AG09319 (cell line): ENCODE results near the gene CTNNBIP1.

Experiments
- DNase-seq: peaks from one replicate; pipeline ENCODE4 v3.0.0-alpha.2; 2010; ENCODE audit warnings: low read depth; ENCODE audit errors: extremely low read depth
- CTCF ChIP-seq: IDR thresholded peaks from 2 replicates; pipeline ENCODE4 v1.5.1; 2011; ENCODE audit warnings: low read depth, mild to moderate bottlenecking, inconsistent platforms, low read length, moderate library complexity

CTNNBIP1 gene

DNA sequence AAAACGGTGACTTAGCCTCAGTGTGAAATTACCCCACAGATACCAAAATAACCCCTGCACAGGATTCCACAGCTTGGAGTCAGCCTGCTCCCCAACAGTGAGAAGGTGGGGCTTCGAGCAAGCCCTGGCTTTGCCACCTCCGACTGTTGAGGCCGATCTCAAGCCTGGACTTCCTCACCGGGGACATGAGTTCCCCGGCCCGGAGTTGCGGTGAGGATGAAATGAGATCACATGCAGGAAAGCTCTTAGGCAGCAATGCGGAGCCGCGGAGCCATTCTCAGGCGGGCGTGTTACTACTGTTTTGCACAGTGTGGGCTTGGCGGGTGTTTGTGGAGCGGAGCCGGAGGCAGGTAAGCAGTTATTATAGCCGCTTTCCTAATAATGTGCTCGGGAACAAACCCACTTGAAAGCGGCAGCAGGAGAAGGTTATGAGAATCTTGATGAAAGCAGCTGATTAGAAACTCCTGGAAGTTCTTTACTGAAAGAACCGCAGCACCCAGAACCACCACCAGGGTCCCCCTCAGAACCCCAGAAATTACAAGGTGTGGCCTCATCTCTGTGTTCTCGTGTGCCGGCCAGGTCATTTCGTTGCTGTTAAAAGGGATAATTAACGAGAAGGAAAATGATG lies 82.4 kb downstream of the CTNNBIP1 start:
- TF ChIP-seq CTCF: peak; percentile 28
- no peak for DNase-seq

DNA sequence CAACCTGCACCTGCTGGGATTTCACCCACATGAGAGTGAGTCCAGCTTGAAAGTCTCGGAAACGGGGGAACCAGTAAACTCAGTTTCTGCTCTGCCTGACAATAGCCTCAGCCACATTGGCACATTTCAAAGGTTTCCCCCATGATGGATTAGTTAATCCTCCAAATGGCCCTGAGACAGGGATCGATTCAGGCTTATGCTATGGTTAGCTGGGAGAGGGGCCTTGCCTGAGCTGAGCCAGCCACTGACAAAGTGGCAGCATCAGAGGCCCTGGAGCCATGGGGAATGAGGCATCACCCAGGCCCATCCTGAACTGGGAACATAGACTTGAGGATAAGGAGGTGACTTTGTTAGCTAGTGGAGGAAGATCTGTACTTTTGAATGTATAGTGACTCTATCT lies 83.5 kb downstream of the CTNNBIP1 start:
- TF ChIP-seq CTCF: no peak
- DNase-seq: no peak

GRCh38 chr1:9826087-9826486 lies 84.0 kb downstream of the CTNNBIP1 start:
- no peak for TF ChIP-seq CTCF
- no peak for DNase-seq

DNA sequence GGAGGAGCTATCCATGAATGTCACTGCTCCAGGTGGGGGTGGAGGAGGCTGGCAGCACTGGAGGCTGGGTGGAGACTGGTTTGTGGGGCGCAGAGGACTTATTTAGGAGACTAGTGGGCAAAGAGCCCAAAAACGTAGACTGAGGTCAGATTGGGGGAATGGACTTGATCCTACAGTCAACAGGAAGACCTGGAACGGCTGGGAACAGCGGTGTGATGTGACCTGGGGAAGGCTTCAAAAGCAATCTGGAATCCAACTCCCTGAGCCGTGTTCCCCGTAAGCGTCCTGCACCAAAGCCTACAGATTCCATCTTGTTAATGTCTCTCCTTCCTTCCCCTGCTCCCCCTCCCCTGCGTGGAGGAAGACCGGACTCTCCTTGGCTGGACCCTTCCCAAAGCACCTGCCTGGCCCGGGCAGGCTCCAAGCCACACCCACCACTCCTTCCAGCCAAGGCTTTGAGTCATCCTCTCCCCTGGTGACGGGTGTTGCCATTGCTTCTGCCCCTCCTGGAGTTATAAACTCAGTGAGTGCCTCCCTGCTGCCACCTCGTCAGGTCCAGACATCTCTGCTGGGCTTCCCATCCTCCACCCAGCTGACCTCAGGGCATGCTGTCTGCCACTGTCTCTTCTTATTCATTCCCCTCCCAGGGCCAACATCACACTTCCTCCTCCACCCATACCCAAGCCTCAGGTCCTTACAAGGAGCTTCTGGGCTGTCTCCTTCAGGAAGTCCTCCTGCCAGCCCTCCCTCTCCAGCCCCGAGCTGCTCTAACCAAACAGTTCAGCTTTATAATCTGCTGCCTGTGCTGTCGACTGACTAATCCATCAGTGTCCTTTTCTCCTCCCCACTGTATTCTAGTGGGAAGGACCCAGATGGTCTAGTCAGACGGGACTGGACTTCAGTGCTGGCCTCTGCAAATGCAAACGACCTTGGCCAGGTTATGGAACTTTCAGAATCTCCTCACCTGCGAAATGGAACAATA lies 84.7 kb downstream of the CTNNBIP1 start:
- no peak for DNase-seq

DNA sequence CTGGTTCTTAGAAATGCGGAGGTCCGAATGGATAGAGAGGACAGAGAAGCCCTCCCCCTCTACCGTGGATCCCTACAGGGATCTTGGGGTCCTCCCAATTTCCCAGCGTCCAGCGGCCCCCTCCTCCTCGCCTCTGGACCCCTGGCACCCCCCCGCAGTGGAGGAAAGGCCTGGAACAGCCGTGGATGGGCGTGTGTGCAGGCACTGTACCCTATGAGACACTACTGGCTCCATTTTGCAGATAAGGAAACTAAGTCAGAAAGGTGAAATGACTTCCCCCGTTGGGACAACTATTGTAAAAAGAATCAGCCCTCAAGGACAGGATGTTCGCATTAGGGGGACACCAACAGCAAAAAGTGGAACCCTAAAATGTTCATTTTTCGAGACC lies 85.4 kb downstream of the CTNNBIP1 start:
- no peak for TF ChIP-seq CTCF
- no peak for DNase-seq

More for the DNA sequence above, 84.7 kb downstream of the CTNNBIP1 start:
- TF ChIP-seq CTCF: no peak

GRCh38 chr1:9823943-9824701 lies 85.9 kb downstream of the CTNNBIP1 start, which contains the start of gene CLSTN1:
Gene CLSTN1 (minus strand): TSS chr1:9823965. CDS start chr1:9823733, 232 bp downstream.
- peak; percentile 60 for DNase-seq

More at GRCh38 chr1:9823943-9824701, 85.9 kb downstream of the CTNNBIP1 start, which contains the start of gene CLSTN1:
- no peak for TF ChIP-seq CTCF
